Mesenchymal stem cell (in vitro differentiated cells and primary cell): Measurements from ENCODE around the gene GTPBP2.
"Not testable (repeated sequence)": the region's sequence is repeated elsewhere in the genome, so short reads cannot be mapped to it uniquely, and the experiment has no call there.

ENCODE experiments used
- DNase-seq: peaks from one replicate; pipeline ENCODE4 v3.0.0-alpha.2; 2013
- H2AFZ ChIP-seq: one replicate; pipeline ENCODE4 v1.6.1; 2013; ENCODE audit warnings: low read depth, mild to moderate bottlenecking, control low read depth, inconsistent platforms, low read length, moderate library complexity
- H2AK5ac ChIP-seq: 2 replicates; pipeline ENCODE4 v1.6.1; 2013; ENCODE audit warnings: low read length, moderate library complexity, mild to moderate bottlenecking, inconsistent platforms; ENCODE audit not compliant: severe bottlenecking
- H2BK120ac ChIP-seq: one replicate; pipeline ENCODE4 v1.6.1; 2013; ENCODE audit warnings: low read depth, mild to moderate bottlenecking, inconsistent platforms, low read length, moderate library complexity
- H2BK12ac ChIP-seq, 2 experiments: one replicate each; pipeline ENCODE4 v1.6.1; 2013; ENCODE audit warnings: inconsistent platforms in 2 of 2, low read length in 2 of 2, mild to moderate bottlenecking in 2 of 2, moderate library complexity in 2 of 2, control low read depth in 1 of 2
- H2BK15ac ChIP-seq: one replicate; pipeline ENCODE4 v1.6.1; 2013; ENCODE audit warnings: mild to moderate bottlenecking, low read depth, inconsistent platforms; ENCODE audit not compliant: poor library complexity, severe bottlenecking
- H2BK5ac ChIP-seq: 2 replicates; pipeline ENCODE4 v1.6.1; 2013; ENCODE audit warnings: low read depth, mild to moderate bottlenecking, low read length, control low read depth, inconsistent platforms; ENCODE audit not compliant: poor library complexity, severe bottlenecking
- H3K14ac ChIP-seq, 2 experiments: one replicate each; pipeline ENCODE4 v1.6.1; 2013; ENCODE audit warnings: inconsistent platforms in 2 of 2, low read length in 2 of 2, control low read depth in 1 of 2, mild to moderate bottlenecking in 1 of 2, moderate library complexity in 1 of 2
- H3K18ac ChIP-seq, 2 experiments: one replicate each; pipeline ENCODE4 v1.6.1; 2013; ENCODE audit warnings: inconsistent platforms in 2 of 2, low read length in 2 of 2, control low read depth in 1 of 2, low read depth in 1 of 2, mild to moderate bottlenecking in 1 of 2
- H3K23ac ChIP-seq, 2 experiments: one replicate each; pipeline ENCODE4 v1.6.1; 2013; ENCODE audit warnings: inconsistent platforms in 2 of 2, low read length in 2 of 2, mild to moderate bottlenecking in 2 of 2, moderate library complexity in 2 of 2, control low read depth in 1 of 2
- H3K27ac ChIP-seq: 2 replicates; pipeline ENCODE4 v1.5.1; 2013; ENCODE audit warnings: mild to moderate bottlenecking, moderate library complexity, low read length, control low read depth, inconsistent platforms; ENCODE audit not compliant: poor library complexity, severe bottlenecking
- H3K27me3 ChIP-seq, 2 experiments: 2 replicates each; pipeline versions ENCODE4 v1.6.1 to v1.7.0; 2013; ENCODE audit warnings: low read length in 2 of 2, mild to moderate bottlenecking in 2 of 2, moderate library complexity in 2 of 2, control low read depth in 1 of 2, inconsistent platforms in 1 of 2; ENCODE audit not compliant: control insufficient read depth in 1 of 2, insufficient read depth in 1 of 2
- H3K36me3 ChIP-seq, 2 experiments: 2 replicates each; pipeline versions ENCODE4 v1.6.1 to v1.7.0; 2013; ENCODE audit warnings: low read length in 2 of 2, control low read depth in 1 of 2, inconsistent platforms in 1 of 2, low read depth in 1 of 2, mild to moderate bottlenecking in 1 of 2; ENCODE audit not compliant: insufficient read depth in 2 of 2, control insufficient read depth in 1 of 2
- H3K4ac ChIP-seq, 2 experiments: one replicate each; pipeline ENCODE4 v1.6.1; 2013; ENCODE audit warnings: inconsistent platforms in 2 of 2, low read length in 2 of 2, mild to moderate bottlenecking in 2 of 2, moderate library complexity in 2 of 2, control low read depth in 1 of 2, low read depth in 1 of 2
- H3K4me1 ChIP-seq: 2 replicates; pipeline ENCODE4 v1.6.1; 2013; ENCODE audit warnings: low read depth, low read length, control low read depth; ENCODE audit not compliant: control insufficient read depth, insufficient read depth
- H3K4me2 ChIP-seq: 2 replicates; pipeline ENCODE4 v1.6.1; 2013; ENCODE audit warnings: low read length, mild to moderate bottlenecking, inconsistent platforms; ENCODE audit not compliant: poor library complexity, severe bottlenecking
- H3K4me3 ChIP-seq, 2 experiments: 2 replicates each; pipeline versions ENCODE4 v1.5.1 to v1.7.0; 2013; ENCODE audit warnings: low read length in 2 of 2, mild to moderate bottlenecking in 2 of 2, control low read depth in 1 of 2, low read depth in 1 of 2; ENCODE audit not compliant: insufficient read depth in 1 of 2
- H3K79me1 ChIP-seq: replicated peaks from 2 replicates; pipeline ENCODE4 v1.6.1; 2013; ENCODE audit warnings: mild to moderate bottlenecking, control low read depth, low read length, inconsistent platforms; ENCODE audit not compliant: poor library complexity, severe bottlenecking
- H3K9ac ChIP-seq: 2 replicates; pipeline ENCODE4 v1.7.0; 2013; ENCODE audit warnings: mild to moderate bottlenecking, low read length, moderate library complexity
- H3K9me3 ChIP-seq: 2 replicates; pipeline ENCODE4 v1.7.0; 2013; ENCODE audit warnings: mild to moderate bottlenecking, low read length; ENCODE audit not compliant: control insufficient read depth
- H4K8ac ChIP-seq: one replicate; pipeline ENCODE4 v1.6.1; 2013; ENCODE audit warnings: inconsistent platforms, mild to moderate bottlenecking, low read length, moderate library complexity
- H4K91ac ChIP-seq: one replicate; pipeline ENCODE4 v1.6.1; 2013; ENCODE audit warnings: mild to moderate bottlenecking, low read length, inconsistent platforms
- WGBS: methylation state at CpG from one replicate; pipeline ENCODE4 v1.1.7; 2013; ENCODE audit warnings: mixed read lengths; 5-methylcytosine and 5-hydroxymethylcytosine counted together

Gene GTPBP2

GRCh38 chr6:43604174-43604573 lies 24.9 kb downstream of the GTPBP2 start:
- Histone ChIP-seq H3K4ac (no peak overlapping the region), H3K9me3 (no peaks in the 10 kb centered on the region), H3K79me1 (peaks cover 11% of the 10 kb centered on the region), H3K14ac (no peak overlapping the region), H2BK15ac (no peak overlapping the region), H2BK5ac (no peak overlapping the region), H2AK5ac (no peak overlapping the region), H3K4me1 (peaks cover 1% of the 10 kb centered on the region), H2BK12ac (no peak overlapping the region), H2BK120ac (no peak overlapping the region), H4K8ac (no peak overlapping the region), H3K23ac (no peak overlapping the region), H2AFZ (no peak overlapping the region), H3K27me3 (no peaks in the 10 kb centered on the region), H3K18ac (no peak overlapping the region), H3K27ac (no peak overlapping the region), H3K36me3 (peaks cover 26 to 84% of the 10 kb centered on the region in 2 experiments), H3K9ac (peak overlapping the region; percentile 10), H4K91ac (no peak overlapping the region), H3K4me3 (no peak overlapping the region), H3K4me2 (no peak overlapping the region)
- WGBS = 100% methylated on average over 2 of the region's 2 CpGs
- no peak for DNase-seq

- Histone ChIP-seq H2BK120ac (no peak overlapping the region), H3K18ac (no peak overlapping the region), H3K79me1 (peaks cover 17% of the 10 kb centered on the region), H3K9me3 (no peaks in the 10 kb centered on the region), H2BK12ac (no peak overlapping the region), H3K36me3 (peaks cover 30 to 81% of the 10 kb centered on the region in 2 experiments), H3K4me2 (no peak overlapping the region), H3K4ac (no peak overlapping the region), H3K9ac (no peak overlapping the region), H3K4me3 (no peak overlapping the region), H3K14ac (no peak overlapping the region), H3K27ac (no peak overlapping the region), H4K8ac (no peak overlapping the region), H3K4me1 (no peaks in the 10 kb centered on the region), H3K23ac (no peak overlapping the region), H3K27me3 (no peaks in the 10 kb centered on the region), H2AFZ (no peak overlapping the region), H2BK15ac (no peak overlapping the region), H2AK5ac (no peak overlapping the region), H4K91ac (no peak overlapping the region), H2BK5ac (no peak overlapping the region)
- no peak for DNase-seq
- WGBS = 97% methylated on average over 2 of the region's 2 CpGs
Measured at GRCh38 chr6:43600595-43600994, 28.5 kb downstream of the GTPBP2 start.

- no peak overlapping the region for H2BK15ac ChIP-seq
- no peaks in the 10 kb centered on the region for H3K9me3 ChIP-seq
- no peak overlapping the region for H3K27ac ChIP-seq
- H3K27me3 ChIP-seq = no peaks in the 10 kb centered on the region
- DNase-seq = no peak
- no peak overlapping the region for H3K14ac ChIP-seq
- H3K4me2 ChIP-seq = no peak overlapping the region
- no peak overlapping the region for H4K8ac ChIP-seq
- no peak overlapping the region for H2BK5ac ChIP-seq
- H3K9ac ChIP-seq = no peak overlapping the region
- peaks cover 15 to 74% of the 10 kb centered on the region in 2 experiments for H3K36me3 ChIP-seq
- no peak overlapping the region for H2AK5ac ChIP-seq
- no peak overlapping the region for H3K18ac ChIP-seq
- H3K79me1 ChIP-seq = peaks cover 15% of the 10 kb centered on the region
- H2AFZ ChIP-seq = no peak overlapping the region
- no peak overlapping the region for H4K91ac ChIP-seq
- no CpG with 5 or more reads among the region's 1 CpG for WGBS
- no peak overlapping the region for H3K4ac ChIP-seq
- no peak overlapping the region for H2BK12ac ChIP-seq
- no peak overlapping the region for H3K4me3 ChIP-seq
- no peak overlapping the region for H2BK120ac ChIP-seq
- H3K23ac ChIP-seq = no peak overlapping the region
- no peaks in the 10 kb centered on the region for H3K4me1 ChIP-seq
Measured at GRCh38 chr6:43593938-43594337, 35.1 kb downstream of the GTPBP2 start.

- not testable (repeated sequence) for H2BK5ac ChIP-seq, H2BK120ac ChIP-seq, H2AFZ ChIP-seq, H3K27ac ChIP-seq, H3K9ac ChIP-seq, H3K4me2 ChIP-seq, H4K8ac ChIP-seq, H2AK5ac ChIP-seq, DNase-seq, H3K23ac ChIP-seq, H4K91ac ChIP-seq, H3K4me3 ChIP-seq, H3K4me1 ChIP-seq, H3K4ac ChIP-seq, H3K14ac ChIP-seq, H3K9me3 ChIP-seq, H2BK15ac ChIP-seq, H3K18ac ChIP-seq, H2BK12ac ChIP-seq, H3K27me3 ChIP-seq
- 100% methylated on average over 1 of the region's 1 CpG for WGBS
- Histone ChIP-seq H3K36me3 (peaks cover 22 to 89% of the 10 kb centered on the region in 2 experiments), H3K79me1 (peaks cover 16% of the 10 kb centered on the region)
Measured at GRCh38 chr6:43589564-43589963, 39.5 kb downstream of the GTPBP2 start.
